ENCODE data around the gene TOP2B.

The TOP2B gene

DNA sequence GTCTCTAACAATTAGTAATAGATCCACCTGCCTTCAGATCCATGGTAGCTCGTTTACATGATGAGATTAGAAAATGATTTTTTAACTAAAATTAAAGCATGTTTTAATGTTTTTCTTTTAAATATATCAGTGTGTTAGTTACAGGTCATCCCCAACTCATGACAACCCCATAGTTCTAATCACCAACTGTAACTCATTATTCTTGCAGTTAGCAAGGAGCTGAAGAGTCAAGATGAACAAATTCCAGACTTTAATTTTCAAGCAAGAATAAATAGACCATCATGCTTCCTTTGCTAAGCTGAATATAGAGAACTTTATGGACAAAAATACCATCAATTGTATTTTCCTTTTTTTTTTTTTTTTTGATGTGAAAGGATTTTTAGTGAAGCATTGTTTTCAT lies 101.1 kb downstream of the TOP2B start:
- no peak for DNase-seq (ENCODE audit: low read depth in 1 of 2, low spot score in 1 of 2)

DNA sequence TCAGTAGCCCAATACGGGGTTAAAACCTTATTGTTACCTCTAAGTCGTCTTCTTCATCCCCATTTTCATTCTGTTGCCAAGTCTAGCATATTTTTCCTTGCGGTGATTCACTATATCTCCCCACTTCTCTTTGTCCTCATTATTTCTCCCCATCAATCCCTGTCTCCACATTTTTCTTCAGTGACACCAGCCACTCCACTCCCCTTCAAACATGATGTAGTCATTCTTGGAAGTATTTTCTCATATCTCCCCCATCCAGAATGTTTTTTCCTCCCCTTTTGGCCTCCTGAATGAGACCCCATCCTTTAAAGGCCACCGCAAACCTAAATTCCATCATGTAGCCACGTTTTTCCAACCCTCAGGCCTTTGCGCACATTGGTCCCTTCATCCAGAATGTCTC lies 105.9 kb downstream of the TOP2B start:
- no peak for DNase-seq (ENCODE audit: low read depth in 1 of 2, low spot score in 1 of 2)

DNA sequence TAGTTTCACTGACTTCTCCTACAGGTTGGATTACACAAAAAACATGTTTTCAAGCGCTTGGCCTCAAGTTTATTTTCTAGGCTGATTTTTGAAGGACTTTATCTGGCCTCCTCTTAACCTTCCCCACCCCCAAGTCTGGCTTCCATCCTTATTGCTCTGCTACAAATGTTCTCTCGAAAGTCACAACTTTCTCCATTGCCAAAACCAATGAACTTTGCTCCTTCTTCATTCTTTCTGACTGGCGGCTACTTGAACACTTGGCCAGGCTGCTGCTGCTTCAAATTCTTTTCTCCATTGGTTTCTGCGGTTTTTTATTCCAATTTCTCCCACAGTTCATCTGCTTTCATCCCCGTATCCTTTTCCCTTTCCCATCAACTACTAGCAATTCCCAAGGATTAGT lies 106.6 kb downstream of the TOP2B start:
- no peak for DNase-seq (ENCODE audit: low read depth in 1 of 2, low spot score in 1 of 2)

DNA sequence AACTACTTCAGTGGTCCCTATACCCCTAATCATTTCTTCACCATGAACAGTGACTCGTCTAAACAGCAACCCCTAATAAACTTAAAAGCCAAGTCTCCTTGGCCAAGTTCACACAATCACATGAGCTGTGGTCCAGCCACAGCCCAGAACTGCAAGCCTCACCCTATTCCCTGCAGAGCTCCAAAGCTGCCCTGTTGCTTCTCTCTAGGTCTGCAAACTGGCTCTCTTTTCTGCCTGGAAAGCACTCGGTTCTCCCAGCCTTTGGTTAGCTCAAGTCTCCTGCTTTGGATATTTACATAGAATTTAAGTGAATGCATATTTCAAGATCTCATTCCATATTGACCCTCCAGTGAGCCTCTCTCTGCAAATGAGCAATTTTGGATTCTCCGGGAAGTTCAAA lies 107.0 kb downstream of the TOP2B start:
- no peak for DNase-seq (ENCODE audit: low read depth in 1 of 2, low spot score in 1 of 2)

DNA sequence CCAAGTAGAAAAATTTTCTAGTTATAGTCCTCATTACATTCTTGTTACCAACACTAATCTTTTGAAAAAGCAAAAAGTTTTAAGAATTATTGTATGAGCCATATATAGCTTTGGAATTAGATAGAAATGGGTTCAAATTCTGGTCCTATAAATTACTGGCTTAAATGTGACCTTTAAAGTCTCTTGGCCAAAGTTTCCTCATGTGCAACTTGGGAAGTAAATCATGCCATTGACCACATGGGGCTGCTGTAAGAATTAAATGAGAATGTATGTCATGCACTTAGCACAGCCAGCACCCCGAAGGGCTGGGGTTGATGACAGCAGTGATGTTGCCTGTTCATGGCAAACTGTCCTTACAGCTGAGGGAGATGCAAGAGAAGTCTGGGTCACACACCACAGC lies 108.3 kb downstream of the TOP2B start:
- no peak for DNase-seq (ENCODE audit: low read depth in 1 of 2, low spot score in 1 of 2)

DNA sequence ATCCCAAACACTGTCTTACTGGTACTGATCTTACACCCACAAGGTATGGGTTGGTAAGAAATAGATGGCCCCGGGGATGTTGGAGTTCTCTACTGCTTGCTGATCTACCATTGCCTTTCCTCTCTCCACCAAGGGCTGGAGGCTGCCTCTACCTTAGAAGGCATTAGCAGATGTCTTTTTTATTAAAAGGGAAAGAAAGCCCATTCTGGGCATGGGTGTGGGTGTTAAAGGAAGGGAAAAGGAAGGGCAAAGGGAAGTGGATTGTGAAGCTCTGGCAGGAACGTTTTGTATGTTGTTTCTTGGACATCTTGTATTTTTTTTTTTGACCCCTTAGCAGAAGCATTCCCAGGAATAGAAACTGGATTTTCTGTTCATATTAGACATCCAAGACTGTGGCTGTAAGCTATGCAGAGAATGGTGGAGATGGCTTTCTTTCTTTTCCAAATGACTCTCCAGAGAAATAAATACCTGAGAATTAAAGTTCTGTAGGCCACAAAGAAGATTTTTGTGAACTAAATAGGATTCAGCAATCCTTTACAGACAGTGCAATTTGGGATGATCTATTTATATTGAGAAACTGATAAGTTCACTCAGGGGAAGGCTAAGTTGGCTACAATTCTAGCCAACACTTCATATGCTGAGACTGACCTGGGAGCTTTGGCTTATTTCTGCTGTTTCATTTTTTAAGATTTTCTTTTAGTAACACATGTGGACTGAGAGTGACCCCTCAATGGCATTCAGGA lies 108.8 kb downstream of the TOP2B start:
- DNase-seq (ENCODE audit: low read depth in 1 of 2, low spot score in 1 of 2) = no peak

DNA sequence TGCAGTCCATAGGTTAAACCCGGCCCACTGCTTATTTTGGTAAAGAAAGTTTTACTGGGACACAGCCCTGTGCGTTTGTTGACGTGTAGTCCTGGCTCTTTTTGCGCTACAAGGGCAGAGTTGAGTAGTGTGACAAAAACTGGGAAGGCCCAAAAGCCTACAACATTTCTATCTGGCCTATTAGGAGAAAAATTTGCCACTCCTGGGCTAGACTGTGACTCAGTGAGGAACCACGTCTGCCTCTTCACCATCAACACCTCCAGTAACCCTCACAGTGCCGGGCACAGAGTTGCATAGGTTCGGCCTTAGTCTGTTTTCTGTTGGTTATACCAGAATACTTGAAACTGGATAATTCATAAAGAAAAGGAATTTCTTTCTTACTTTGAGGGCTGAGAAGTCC lies 110.3 kb downstream of the TOP2B start:
- no peak for DNase-seq (ENCODE audit: low read depth in 1 of 2, low spot score in 1 of 2)

DNA sequence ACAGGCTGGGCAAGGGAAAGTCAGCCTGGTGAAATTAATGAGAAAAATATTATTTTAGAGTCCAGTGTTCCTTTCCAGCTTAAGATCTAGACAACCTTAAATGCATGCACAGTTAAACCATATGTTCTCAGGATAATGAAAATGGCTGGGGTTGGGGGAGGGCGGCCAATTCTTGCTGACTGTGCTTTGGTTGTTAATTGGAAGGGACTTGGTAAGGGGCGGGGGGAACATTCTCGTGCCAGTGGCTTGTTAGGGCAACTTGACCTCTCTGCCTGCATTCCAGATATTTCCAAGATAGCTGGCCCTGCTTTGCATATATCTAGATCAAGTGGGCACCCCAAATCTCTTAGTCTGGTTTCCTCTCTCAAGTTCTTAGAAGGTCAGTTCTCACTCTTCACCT lies 112.5 kb downstream of the TOP2B start:
- DNase-seq (ENCODE audit: low read depth in 1 of 2, low spot score in 1 of 2) = no peak

DNA sequence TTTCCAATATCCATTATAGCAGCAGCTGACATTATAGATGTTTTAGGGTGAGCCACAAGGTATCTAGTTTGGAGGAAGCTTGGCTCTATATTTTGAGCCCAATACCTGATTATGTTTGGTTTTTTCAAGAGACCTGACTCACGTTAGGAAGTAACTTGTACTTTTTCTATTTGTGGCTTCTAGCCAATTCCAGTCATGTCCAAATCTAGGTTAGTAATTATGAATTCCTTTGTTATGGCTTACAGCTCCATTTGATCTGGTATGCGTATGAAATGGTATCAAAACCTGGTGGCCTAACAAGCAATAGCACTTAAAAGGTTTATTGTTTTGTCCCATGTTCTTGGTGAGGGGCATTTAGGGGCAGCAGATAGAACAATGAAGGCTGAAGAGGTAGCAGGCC lies 115.9 kb downstream of the TOP2B start:
- DNase-seq (ENCODE audit: low read depth in 1 of 2, low spot score in 1 of 2) = no peak

DNA sequence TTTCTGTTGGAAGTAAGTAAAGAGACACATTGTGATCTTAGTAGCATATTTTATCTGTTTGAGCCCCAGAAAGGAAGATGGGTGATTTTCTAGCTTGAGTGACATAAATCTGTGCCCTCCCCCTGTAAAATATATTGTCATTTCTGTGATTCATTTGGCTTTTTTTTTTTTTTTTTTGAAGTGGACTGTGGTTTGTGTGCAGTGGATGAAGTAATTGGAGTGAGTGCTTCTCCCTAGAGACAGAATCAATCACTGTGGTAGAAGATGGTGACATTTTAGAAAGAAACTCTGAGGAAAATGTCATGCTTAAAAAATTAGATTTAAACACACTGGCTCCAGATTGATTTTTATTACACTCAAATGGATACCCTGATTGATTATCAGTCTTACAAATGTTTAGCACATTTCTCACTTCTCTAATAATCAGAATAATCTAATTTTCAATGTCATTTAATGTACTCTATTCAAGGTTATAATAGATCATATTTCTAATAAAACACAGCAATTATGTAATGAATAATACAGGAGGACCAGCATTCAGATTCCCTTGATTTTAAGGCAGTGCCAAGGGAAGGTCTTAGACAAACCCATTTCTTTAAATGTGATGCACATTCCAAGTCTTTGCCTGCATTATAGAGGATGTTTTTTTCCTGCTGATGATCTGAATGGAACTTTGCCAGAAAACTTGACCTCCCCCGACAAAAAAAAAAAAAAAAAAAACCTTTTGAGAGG lies 116.6 kb downstream of the TOP2B start:
- no peak for DNase-seq (ENCODE audit: low read depth in 1 of 2, low spot score in 1 of 2)

All from stimulated activated CD4-positive, alpha-beta T cell treated with anti-CD3 and anti-CD28 coated beads, Interleukin-15, amount 100 ng/mL, for 1 hour (primary cell).